ENCODE results near the gene CASP4.
"Not testable (repeated sequence)": the region's sequence is repeated elsewhere in the genome, so short reads cannot be mapped to it uniquely, and the experiment has no call there.

CASP4 gene

DNA sequence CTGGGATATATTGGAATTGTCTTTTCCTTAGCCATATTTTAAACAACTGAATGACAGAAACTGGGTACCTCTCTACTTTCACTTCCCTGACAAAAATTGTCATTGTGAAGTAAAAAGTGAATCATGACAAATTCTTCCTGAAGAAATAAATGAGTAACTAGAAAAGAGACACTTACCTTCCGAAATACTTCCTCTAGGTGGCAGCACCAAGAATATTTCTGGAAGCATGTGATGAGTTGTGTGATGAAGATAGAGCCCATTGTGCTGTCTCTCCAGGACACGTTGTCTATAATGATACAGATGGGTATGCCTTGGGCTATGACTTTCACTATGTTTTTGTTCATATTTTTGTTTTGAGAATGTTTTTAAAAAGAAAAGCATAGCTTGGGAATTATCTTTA is 21.5 kb downstream of the CASP4 start:
- peak; percentile 6 for DNase-seq

DNA sequence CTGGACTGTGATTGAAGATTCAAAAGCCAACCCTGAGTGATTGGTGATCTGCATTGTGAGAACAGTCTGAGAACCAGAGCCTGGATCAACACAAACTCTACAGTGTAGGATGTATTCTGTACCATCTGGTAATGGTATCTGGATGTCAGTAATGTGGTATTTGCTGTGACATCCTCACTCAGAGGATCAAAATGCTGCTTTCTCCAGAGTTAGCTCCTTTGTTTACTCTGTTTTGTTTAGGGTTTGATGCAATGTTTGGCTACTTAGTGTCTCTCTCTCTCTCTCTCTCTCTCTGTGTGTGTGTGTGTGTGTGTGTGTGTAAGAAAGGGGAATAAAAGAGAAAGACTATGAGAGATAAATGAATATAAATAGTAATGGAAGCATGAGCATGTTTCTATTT is 24.3 kb downstream of the CASP4 start:
- DNase-seq = no peak

DNA sequence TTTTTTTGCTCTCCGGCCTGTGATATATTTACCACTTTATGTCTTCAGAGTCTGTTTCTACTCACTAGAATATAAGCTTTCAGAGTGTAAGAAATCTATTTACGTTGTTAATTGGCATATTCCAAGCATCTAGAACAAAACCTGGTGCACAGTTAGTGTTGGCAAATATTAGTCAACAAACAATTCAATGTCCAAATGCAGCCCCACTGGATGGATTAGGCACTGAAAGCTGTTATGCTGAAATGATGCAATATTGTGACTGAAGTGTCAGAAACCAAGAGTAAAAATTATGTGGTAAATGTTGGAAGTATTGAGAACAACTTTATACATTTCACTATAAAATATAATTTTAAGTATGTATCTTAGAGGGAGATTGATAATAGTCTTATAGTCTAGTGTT is 24.8 kb downstream of the CASP4 start:
- DNase-seq = no peak

DNA sequence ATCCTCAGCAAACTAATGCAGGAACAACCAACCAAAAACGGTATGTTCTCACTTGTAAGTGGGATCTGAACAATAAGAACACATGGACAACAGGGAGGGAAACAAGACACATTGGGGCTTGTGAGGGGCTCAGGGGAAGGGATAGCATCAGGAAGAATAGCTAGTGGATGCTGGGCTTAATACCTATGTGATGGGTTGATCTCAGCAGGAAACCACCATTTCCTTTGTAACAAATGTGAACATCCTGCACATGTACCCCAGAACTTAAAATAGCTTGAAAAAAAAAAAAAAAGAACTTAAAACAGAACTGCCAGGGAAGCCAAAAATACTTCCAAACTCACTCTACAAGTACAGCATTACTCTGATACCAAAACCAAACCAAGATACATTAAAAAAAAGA is 33.8 kb downstream of the CASP4 start:
- DNase-seq = no peak

DNA sequence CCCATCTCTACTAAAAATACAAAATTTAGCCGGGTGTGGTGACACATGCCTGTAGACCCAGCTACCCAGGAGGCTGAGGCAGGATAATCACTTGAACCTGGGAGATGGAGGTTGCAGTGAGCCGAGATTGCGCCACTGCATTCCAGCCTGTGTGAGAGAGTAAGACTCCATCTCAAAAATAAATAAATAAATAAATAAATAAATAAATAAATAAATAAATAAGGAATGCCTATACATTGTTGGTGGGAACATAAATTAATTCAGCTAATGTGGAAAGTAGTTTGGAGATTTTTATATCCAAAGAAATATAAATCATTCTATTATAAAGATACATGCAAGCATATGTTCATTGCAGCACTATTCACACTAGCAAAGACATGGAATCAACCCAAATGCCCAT is 34.3 kb downstream of the CASP4 start:
- not testable (repeated sequence) for DNase-seq

DNA sequence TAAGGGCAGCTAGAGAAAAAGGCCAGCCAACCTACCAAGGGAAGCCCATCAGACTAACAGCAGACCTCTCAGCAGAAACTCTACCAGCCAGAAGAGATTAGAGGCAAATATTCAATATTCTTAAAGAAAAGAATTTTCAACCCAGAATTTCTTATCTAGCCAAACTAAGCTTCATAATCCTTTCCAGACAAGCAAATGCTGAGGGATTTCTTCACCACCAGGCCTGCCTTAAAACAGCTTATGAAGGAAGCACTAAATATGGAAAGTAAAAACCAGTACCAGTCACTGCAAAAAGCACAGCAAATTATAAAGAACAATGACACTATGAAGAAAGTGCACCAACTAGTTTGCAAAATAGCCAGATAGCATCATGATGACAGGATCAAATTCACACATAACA is 39.6 kb downstream of the CASP4 start:
- DNase-seq = no peak

DNA sequence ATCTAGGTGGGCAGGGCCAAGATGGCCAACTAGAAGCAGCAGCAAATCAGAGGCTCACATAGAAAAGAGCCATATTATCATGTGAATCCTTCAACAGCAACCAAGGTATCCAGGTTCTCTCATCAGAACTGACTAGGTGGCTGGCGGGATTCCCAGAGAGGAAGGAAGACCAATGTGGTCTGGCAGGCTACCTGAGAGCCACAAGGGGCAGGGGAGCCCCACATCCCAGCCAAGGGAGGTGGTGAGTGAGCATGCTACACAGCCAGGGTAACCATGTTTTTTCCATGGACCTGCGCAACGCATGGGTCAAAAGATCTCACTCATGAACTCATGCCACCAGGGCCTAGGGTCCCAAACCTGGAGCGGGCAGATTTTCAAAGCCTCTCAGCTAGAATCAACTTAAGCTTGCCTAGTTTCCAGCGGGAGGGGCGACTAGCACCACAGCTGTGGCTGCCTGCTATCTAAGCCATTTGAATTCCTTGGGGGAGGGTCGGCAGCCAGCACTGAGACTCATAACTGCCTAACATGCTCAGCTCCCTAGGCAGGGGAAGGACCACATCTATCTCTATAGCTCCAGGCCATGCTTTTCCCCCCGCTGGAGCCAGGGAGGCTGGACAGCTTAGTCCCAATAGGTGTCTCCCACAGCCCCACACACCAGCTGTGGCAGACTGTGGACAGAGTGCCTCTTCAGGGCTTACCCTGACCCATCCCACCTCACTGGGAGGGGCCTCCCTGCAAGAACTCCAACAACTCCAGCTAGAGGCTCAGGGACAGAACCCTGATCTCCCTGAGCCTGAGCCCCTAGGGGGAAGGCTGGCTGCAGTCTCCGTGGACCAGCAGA is 41.4 kb downstream of the CASP4 start:
- DNase-seq = no peak

DNA sequence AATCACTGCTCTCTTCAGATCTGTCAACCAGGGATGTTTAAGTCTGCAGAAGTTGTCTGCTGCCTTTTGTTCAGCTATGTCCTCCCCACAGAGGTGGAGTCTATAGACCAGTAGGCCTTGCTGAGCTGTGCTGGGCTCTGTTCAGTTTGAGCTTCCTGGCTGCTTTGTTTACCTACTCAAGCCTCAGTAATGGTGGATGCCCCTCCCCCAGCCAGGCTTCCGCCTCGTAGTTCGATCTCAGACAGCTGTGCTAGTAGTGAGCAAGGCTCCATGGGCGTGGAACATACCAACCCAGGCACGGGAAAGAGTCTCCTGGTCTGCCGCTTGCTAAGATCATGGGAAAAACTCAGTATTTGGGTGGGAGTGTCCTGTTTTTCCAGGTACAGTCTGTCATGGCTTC is 42.5 kb downstream of the CASP4 start:
- DNase-seq = no peak

DNA sequence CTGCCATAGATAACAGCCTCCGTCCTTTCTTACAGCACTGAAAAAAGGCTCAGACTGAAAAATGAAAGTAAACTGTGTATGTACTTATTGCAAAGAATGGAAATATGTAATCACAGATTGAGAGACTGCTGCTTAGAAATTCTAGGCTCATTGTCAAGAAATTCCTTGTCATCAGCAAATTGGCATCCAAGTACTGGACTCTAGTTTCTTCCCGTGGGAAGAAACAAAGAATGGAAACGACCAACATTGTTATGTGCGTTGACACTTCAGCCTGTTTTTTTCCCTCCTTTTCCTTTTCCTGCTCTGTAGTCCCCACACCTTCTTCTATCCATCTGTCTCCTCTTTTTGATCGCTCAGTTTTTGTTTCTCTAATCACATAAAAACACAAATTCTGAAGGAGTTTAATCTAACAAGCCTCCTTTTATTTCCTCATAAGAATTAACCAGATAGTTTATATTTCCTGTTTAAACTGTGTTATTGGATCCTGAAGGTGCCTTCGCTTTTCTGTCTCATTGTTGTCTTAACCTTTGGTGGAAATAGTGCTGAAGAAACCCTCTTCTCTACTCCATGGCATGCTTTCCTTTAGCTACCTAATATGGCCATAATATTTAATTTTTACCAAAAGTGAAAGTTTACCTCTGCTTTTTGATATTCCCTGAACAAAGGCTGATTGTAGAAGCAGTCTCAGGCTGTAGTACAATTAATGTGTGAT is 50.1 kb downstream of the CASP4 start:
- DNase-seq = no peak

DNA sequence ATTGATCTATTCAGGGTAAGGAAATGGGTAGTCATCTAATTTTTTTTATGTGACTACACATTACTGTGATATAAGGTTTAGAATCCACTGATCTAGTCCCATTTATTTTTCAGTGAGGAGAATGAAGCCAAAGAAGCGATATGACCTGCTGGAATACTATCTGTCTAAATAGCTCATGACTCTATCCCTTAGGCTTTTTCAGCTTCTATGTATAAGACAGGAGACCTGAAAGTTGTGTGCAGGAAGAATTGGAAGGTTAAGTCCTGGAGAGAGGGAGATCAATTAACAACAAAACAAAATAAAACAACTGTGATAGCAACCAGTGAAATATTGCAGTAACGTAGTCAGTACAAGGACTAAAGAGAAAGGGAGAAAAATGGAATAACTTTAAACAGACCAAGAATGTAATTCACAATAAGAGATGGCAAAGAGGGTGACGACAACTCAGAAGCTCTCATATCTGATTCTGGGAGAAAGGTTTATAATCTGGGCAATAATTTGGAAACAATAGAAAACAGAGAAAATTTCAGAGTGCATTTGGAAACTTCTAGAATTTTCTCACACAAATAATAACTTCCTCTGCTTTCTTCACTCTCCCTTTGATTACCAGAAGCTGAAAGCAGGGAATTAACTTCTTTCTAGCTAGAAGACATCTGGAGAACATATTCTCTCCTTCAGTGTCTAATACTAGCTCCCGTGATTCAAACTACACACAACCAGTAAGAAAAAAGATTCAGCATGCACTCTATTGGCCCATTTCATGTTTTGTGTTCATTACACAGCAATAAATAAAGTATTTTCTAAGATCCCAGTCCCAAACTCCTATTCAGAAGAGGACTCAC is 50.9 kb downstream of the CASP4 start:
- no peak for DNase-seq

DNA sequence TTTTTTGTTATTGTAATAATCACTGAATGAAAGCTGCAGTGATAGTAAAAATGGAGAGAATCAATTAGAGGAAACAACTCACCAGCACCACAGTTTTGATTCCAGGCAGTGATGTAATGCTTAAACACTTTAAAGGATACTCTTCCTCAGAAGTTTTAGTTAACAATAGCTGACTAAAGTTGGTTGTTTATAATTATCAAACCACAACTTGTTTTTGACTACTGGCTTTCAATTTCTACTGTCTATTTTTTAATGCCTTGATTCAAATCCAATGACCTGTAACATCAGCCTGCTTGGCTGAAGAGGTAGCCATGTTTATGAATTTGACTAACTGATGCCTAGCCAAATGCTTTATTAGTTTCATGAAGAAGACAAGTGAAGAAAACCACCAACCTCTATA is 51.9 kb downstream of the CASP4 start:
- DNase-seq = no peak

DNA sequence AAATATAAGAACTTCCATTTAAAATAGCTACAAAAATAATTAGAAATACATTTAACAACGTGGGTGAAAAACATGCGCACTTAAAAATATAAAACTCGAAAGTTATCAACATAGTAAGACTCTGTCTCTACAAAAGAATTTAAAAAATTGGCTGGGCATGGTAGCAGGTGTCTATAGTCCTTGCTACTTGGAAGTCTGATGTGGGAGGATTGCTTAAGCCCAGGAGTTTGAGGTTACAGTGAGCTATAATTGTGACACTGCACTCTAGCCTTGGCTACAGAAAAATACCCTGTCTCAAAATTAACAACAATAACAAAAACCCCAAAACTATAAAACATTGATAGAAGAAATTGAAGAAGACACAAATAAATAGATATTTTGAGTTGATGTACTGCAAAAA is 56.3 kb downstream of the CASP4 start:
- no peak for DNase-seq

DNA sequence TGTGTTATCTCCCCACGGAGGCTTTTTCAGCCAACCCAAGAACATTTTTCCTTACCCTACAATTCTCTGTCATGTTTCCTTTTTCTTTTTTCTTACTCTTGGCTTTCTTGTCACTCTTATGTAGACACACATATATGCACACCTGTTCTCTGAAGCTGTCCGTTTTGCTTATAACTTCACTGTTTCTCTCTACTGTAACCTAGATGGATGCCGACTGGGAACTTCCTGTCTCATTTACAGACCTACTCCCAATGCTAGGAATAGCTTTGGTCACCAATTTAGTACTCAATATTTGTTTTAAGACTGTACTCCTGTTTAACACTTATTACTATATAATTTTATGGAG is 60.2 kb downstream of the CASP4 start:
- no peak for DNase-seq

DNA sequence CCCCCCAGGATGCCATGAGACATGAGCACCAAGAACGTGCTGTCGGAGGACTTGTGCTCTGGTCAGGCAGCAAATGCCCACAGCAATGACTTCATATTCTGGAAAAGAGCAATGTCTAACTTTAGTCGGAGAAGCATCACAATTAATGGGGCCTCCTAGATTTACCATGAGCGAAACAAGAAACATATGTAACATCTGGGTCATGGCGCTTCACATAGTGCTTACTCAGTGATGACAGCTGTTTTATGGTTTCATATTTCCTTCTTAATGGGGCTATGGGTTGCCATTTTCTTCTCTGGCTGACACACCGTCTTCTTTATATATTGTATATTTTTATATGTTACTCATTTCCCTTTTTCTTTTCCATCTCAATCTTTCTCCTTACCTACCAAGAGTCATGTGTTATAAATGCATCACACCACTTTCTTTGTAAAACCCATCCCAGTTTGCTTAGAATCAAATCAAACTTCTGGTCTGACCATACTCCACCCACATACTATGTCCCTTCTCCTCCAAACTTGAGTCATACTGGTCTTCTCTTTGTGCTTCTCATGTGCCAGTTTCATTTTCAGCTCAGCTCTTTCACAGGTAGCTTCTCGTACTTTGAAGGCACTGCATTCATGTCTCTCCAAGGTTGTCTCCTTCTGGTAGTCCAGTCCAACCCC is 60.7 kb downstream of the CASP4 start:
- DNase-seq = no peak

DNA sequence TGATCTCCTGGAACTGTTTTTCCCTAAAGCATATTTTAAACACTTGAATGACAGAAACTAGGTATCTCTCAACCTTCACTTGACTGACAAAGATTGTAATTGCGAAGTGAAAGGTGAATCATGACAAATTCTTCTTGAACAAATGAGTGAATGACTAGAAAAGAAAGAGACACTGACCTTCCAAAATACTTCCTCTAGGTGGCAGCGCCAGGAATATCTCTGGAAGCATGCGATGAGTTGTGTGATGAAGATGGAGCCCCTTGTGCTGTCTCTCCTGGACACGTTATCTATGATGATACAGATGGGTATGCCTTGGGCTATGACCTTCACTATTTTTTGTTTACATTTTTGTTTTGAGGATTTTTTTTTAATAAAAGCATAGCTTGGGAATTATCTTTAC is 63.1 kb downstream of the CASP4 start:
- DNase-seq = no peak

DNA sequence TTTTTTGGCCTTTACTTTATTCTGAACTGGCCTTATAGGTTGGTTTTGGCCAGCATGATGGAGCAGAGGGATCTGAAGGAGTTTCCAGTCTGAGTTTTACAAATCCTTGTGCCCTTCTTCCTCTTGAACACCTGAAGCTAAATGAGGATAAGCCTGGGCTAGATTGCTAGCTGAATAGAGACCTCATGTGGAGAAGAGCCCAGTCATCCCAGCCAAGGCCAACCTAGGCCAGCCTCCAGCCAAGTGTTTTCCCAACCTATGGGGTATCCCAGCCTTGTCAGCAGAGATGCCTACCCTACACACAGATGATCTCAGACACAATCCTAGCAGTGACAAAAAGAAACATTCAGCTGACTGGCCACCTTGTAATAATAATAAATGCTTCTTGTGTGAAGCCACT is 69.1 kb downstream of the CASP4 start:
- no peak for DNase-seq

DNA sequence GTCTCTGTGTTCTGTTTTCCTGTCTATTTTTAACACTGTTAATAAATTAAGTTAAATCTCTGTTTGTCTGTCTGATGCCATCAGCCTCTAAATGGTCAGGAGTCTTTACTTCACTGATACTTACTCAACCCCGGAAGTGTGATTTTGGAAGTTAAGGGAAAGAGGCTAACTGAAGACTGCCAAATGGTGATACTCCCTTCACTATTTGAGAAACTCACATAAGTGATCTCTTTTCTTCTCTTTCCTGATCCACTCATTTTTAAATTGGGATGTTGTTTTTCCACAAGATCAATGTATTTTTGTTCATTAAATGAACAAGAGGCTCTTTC is 69.7 kb downstream of the CASP4 start:
- DNase-seq = no peak

DNA sequence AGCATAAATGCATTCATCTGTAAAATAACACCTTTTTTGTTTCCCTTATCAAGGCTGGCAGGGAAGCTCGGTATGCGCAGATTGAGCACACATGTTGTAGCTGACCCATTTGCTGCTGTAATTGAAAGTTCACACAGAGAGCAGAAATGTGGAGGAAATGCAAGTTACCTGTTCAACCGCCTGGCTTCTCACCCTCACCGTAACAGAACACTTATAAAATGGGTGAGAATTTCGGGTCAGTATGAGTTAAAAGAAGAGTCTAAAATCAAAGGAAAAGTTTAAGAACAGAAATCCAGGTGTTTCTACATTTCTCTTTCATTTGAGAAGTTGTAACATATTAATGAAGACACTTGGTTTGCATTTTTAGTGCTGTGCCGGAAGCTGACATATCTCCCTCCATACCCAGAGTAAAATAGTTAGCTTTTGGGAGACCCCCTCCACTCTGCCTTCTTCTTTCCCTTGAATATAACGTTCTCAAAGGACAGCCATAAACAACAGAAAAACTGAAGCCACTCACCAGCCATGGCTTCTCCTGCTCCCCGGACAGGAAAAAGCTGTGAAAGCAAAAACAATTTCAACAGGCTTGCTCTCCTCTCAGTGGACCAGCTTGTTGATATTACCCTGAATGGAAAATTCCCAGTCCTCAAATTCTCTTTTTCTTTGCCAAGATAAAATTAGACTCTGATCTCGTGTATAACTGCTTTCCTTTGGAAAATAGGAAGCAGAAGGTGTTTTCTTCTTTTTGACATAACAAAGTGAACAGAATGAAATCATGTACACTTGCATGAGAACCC is 70.3 kb downstream of the CASP4 start, which contains the start of gene CASP12:
CASP12 (minus strand) TSS at position 570 of the 794 bp plus-strand sequence.
- DNase-seq = no peak

DNA sequence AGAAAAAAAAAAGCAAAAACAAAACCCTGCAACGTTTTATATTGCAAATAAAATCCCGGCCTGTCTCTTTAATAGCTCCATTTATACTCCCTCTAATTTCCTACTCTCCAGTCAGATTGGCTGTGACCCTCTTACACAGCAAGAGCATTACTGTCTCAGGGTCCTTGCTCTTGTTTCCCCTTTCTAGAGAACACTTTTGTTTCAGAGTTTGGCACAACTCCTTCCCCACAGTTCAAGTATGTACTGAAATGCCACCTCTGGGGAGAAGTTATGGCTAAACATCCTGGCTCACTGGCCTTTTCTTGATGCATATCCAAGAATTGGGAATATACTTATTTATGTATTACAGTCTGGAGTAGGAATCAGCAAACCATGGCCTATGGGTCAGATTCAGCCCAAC is 72.7 kb downstream of the CASP4 start:
- no peak for DNase-seq

DNA sequence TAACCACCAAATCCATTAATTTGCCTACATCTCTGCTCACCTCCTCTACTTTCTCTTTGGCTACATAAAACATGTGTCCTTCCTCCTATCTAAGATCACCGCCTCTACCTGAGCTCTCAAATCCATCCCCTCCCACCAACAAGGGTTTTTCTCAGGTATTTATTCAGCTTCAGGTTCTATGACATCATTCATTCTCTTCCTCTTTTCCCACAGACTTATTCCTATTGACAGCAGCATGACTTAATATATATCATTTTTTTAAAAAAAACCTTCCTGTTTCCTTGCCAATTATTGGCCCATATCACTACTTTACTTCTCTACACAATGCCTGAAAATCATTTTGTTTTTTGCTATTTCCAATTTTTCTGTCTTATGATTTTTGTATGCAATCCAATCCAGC is 74.5 kb downstream of the CASP4 start:
- no peak for DNase-seq
